Mesendoderm (in vitro differentiated cells): ENCODE results near the gene CMTM2.
"Not testable (repeated sequence)": the region's sequence is repeated elsewhere in the genome, so short reads cannot be mapped to it uniquely, and the experiment has no call there.

ENCODE experiments used
- DNase-seq: peaks from one replicate; pipeline ENCODE4 v3.0.0; 2013
- H2AK5ac ChIP-seq: 2 replicates; pipeline ENCODE4 v1.6.1; 2013; ENCODE audit warnings: low read length, inconsistent platforms
- H2BK120ac ChIP-seq: 2 replicates; pipeline ENCODE4 v1.6.1; 2013; ENCODE audit warnings: low read depth, mild to moderate bottlenecking, low read length, moderate library complexity, mixed read lengths
- H2BK15ac ChIP-seq: replicated peaks from 2 replicates; pipeline ENCODE4 v1.6.1; 2013; ENCODE audit warnings: low read depth, mild to moderate bottlenecking, moderate library complexity
- H2BK5ac ChIP-seq: 2 replicates; pipeline ENCODE4 v1.6.1; 2013; ENCODE audit warnings: low read length, inconsistent platforms
- H3K18ac ChIP-seq: 2 replicates; pipeline ENCODE4 v1.6.1; 2013; ENCODE audit warnings: mild to moderate bottlenecking, low read length, mixed read lengths
- H3K23ac ChIP-seq: one replicate; pipeline ENCODE4 v1.6.1; 2013; ENCODE audit warnings: low read length
- H3K27ac ChIP-seq: 2 replicates; pipeline ENCODE4 v1.5.1; 2013; ENCODE audit warnings: low read depth, mild to moderate bottlenecking, inconsistent platforms, low read length, moderate library complexity
- H3K27me3 ChIP-seq: 2 replicates; pipeline ENCODE4 v1.6.1; 2013; ENCODE audit warnings: low read length, control low read depth, mild to moderate bottlenecking, inconsistent platforms; ENCODE audit not compliant: insufficient read depth, poor library complexity
- H3K36me3 ChIP-seq: 2 replicates; pipeline ENCODE4 v1.6.1; 2013; ENCODE audit warnings: low read length, inconsistent platforms; ENCODE audit not compliant: control insufficient read depth, insufficient read depth
- H3K4ac ChIP-seq: one replicate; pipeline ENCODE4 v1.6.1; 2013; ENCODE audit warnings: low read depth, mild to moderate bottlenecking, low read length, moderate library complexity
- H3K4me1 ChIP-seq: 2 replicates; pipeline ENCODE4 v1.6.1; 2013; ENCODE audit warnings: low read depth, low read length, inconsistent platforms; ENCODE audit not compliant: control insufficient read depth
- H3K4me2 ChIP-seq: 2 replicates; pipeline ENCODE4 v1.6.1; 2013; ENCODE audit warnings: low read length
- H3K4me3 ChIP-seq: 2 replicates; pipeline ENCODE4 v1.5.1; 2013; ENCODE audit warnings: mild to moderate bottlenecking, low read length
- H3K56ac ChIP-seq: one replicate; pipeline ENCODE4 v1.6.1; 2013; ENCODE audit warnings: low read length
- H3K79me1 ChIP-seq: 2 replicates; pipeline ENCODE4 v1.6.1; 2013; ENCODE audit warnings: low read length, inconsistent platforms
- H3K79me2 ChIP-seq: 2 replicates; pipeline ENCODE4 v1.6.1; 2013; ENCODE audit warnings: mild to moderate bottlenecking, low read length; ENCODE audit not compliant: control insufficient read depth, insufficient read depth
- H3K9ac ChIP-seq: 2 replicates; pipeline ENCODE4 v1.6.1; 2013; ENCODE audit warnings: low read length, inconsistent platforms
- H4K5ac ChIP-seq: one replicate; pipeline ENCODE4 v1.6.1; 2013; ENCODE audit warnings: low read length
- H4K8ac ChIP-seq: one replicate; pipeline ENCODE4 v1.6.1; 2013; ENCODE audit warnings: low read depth, mild to moderate bottlenecking, control low read depth, low read length, moderate library complexity
- WGBS: extraction: QIAGEN DNeasy Blood & Tissue Kit; methylation state at CpG from one replicate; pipeline ENCODE4 v1.1.7; 2013; ENCODE audit warnings: low lambda C conversion rate, missing lambda C conversion rate; ENCODE audit not compliant: insufficient coverage; ENCODE audit errors: extremely low coverage; 5-methylcytosine and 5-hydroxymethylcytosine counted together

The CMTM2 gene

DNA sequence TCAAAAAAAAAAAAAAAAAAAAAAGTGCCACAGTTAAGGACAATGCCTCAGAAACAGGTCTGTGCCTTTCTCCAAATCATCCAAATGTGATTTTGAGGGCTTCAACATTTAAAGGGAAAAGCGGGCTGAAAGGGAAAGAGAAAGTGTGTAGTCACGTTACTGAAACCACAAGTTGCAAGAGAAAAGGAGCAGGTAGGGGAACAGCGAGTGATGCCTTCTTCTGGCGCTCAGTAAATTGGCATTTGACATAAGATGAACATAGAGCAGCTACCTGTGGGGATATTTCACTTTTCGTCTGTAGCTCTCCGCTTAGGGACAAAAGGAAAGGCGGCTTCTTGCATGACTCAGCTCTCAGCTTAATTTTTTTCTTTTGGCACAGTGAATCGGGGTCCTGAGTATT is 11.1 kb downstream of the CMTM2 start:
- Histone ChIP-seq H3K4me2 (no peak overlapping the region), H3K4ac (no peak overlapping the region), H3K36me3 (no peaks in the 10 kb centered on the region), H4K5ac (no peak overlapping the region), H3K9ac (no peak overlapping the region), H3K56ac (no peak overlapping the region), H2BK120ac (no peak overlapping the region), H2BK5ac (no peak overlapping the region), H3K4me3 (no peak overlapping the region), H3K79me2 (no peaks in the 10 kb centered on the region), H3K4me1 (no peaks in the 10 kb centered on the region), H3K79me1 (no peaks in the 10 kb centered on the region), H2BK15ac (no peak overlapping the region), H3K27me3 (no peaks in the 10 kb centered on the region), H3K23ac (no peak overlapping the region), H3K27ac (no peak overlapping the region), H2AK5ac (no peak overlapping the region), H4K8ac (no peak overlapping the region), H3K18ac (no peak overlapping the region)
- DNase-seq: no peak
- no CpG with 5 or more reads among the region's 8 CpGs for WGBS

- Histone ChIP-seq H3K56ac (no peak overlapping the region), H3K79me1 (no peaks in the 10 kb centered on the region)
- no CpG with 5 or more reads among the region's 4 CpGs for WGBS
These were observed 11.8 kb downstream of the CMTM2 start for GRCh38 chr16:66591018-66591417.

GRCh38 chr16:66592241-66592640 is 13.0 kb downstream of the CMTM2 start:
- no peak overlapping the region for H3K4me3 ChIP-seq
- no peak overlapping the region for H4K5ac ChIP-seq
- H3K27ac ChIP-seq: no peak overlapping the region
- no peaks in the 10 kb centered on the region for H3K79me2 ChIP-seq
- no CpG with 5 or more reads among the region's 3 CpGs for WGBS
- H3K9ac ChIP-seq: no peak overlapping the region
- H2AK5ac ChIP-seq: no peak overlapping the region
- H3K4ac ChIP-seq: no peak overlapping the region
- H3K56ac ChIP-seq: no peak overlapping the region
- no peak overlapping the region for H3K18ac ChIP-seq
- no peak overlapping the region for H2BK120ac ChIP-seq
- no peak overlapping the region for H2BK5ac ChIP-seq
- H3K27me3 ChIP-seq: no peaks in the 10 kb centered on the region
- H3K36me3 ChIP-seq: no peaks in the 10 kb centered on the region
- DNase-seq: no peak
- H2BK15ac ChIP-seq: no peak overlapping the region
- no peaks in the 10 kb centered on the region for H3K79me1 ChIP-seq
- H3K4me2 ChIP-seq: no peak overlapping the region
- H3K23ac ChIP-seq: no peak overlapping the region
- no peak overlapping the region for H4K8ac ChIP-seq
- H3K4me1 ChIP-seq: no peaks in the 10 kb centered on the region

More at GRCh38 chr16:66591018-66591417, 11.8 kb downstream of the CMTM2 start:
- no peak overlapping the region for H2BK5ac ChIP-seq
- H3K4me3 ChIP-seq: no peak overlapping the region
- no peaks in the 10 kb centered on the region for H3K27me3 ChIP-seq
- no peak overlapping the region for H3K27ac ChIP-seq
- no peaks in the 10 kb centered on the region for H3K79me2 ChIP-seq
- H3K36me3 ChIP-seq: no peaks in the 10 kb centered on the region
- no peak overlapping the region for H2AK5ac ChIP-seq
- no peak overlapping the region for H3K4ac ChIP-seq
- no peaks in the 10 kb centered on the region for H3K4me1 ChIP-seq
- no peak overlapping the region for H4K8ac ChIP-seq
- no peak for DNase-seq
- no peak overlapping the region for H2BK120ac ChIP-seq
- H3K9ac ChIP-seq: no peak overlapping the region
- no peak overlapping the region for H2BK15ac ChIP-seq
- no peak overlapping the region for H3K4me2 ChIP-seq
- no peak overlapping the region for H3K23ac ChIP-seq
- H3K18ac ChIP-seq: no peak overlapping the region
- no peak overlapping the region for H4K5ac ChIP-seq

- Histone ChIP-seq H2BK5ac (no peak overlapping the region), H3K4me3 (no peak overlapping the region), H3K27ac (no peak overlapping the region), H2AK5ac (no peak overlapping the region), H2BK15ac (no peak overlapping the region), H3K79me2 (no peaks in the 10 kb centered on the region), H3K23ac (no peak overlapping the region), H2BK120ac (no peak overlapping the region), H4K8ac (no peak overlapping the region), H3K79me1 (no peaks in the 10 kb centered on the region), H3K4me1 (no peaks in the 10 kb centered on the region), H3K36me3 (no peaks in the 10 kb centered on the region), H3K9ac (no peak overlapping the region), H3K18ac (no peak overlapping the region), H3K4ac (no peak overlapping the region), H3K27me3 (no peaks in the 10 kb centered on the region), H3K56ac (no peak overlapping the region), H3K4me2 (no peak overlapping the region), H4K5ac (no peak overlapping the region)
- DNase-seq: no peak
- WGBS: no CpG with 5 or more reads among the region's 3 CpGs
These were observed 13.6 kb downstream of the CMTM2 start for GRCh38 chr16:66592814-66593213.

- Histone ChIP-seq H3K36me3 (no peaks in the 10 kb centered on the region), H3K4me1 (no peaks in the 10 kb centered on the region), H3K4me3 (no peak overlapping the region), H2AK5ac (no peak overlapping the region), H3K4ac (no peak overlapping the region), H2BK5ac (no peak overlapping the region), H3K18ac (no peak overlapping the region), H4K8ac (no peak overlapping the region), H3K27me3 (no peaks in the 10 kb centered on the region), H2BK120ac (no peak overlapping the region), H3K23ac (no peak overlapping the region), H3K79me1 (no peaks in the 10 kb centered on the region), H3K4me2 (no peak overlapping the region), H3K56ac (no peak overlapping the region), H3K27ac (no peak overlapping the region), H3K79me2 (no peaks in the 10 kb centered on the region), H2BK15ac (no peak overlapping the region), H3K9ac (no peak overlapping the region), H4K5ac (no peak overlapping the region)
- no CpG with 5 or more reads among the region's 7 CpGs for WGBS
- no peak for DNase-seq
These were observed 15.5 kb downstream of the CMTM2 start for GRCh38 chr16:66594739-66595138.

- not testable (repeated sequence) for H3K4me1 ChIP-seq, H3K27ac ChIP-seq, H3K36me3 ChIP-seq, H2BK15ac ChIP-seq, H3K18ac ChIP-seq, H3K27me3 ChIP-seq, H2BK5ac ChIP-seq, H3K4me3 ChIP-seq, H3K9ac ChIP-seq, H4K8ac ChIP-seq, H3K56ac ChIP-seq, H3K23ac ChIP-seq, H3K4ac ChIP-seq, H2AK5ac ChIP-seq, H3K79me1 ChIP-seq, H3K79me2 ChIP-seq, H3K4me2 ChIP-seq, H4K5ac ChIP-seq, H2BK120ac ChIP-seq, DNase-seq
- no CpG with 5 or more reads among the region's 4 CpGs for WGBS
These were observed 17.3 kb downstream of the CMTM2 start for GRCh38 chr16:66596559-66596958.
